HCT116 (cell line): ENCODE measurements around the gene FKBP1C. TPM values are rescaled to one million over a fixed set of nuclear protein-coding genes. Genes with fewer than 3 reads are reported as not detected.
"Not testable (repeated sequence)": the region's sequence is repeated elsewhere in the genome, so short reads cannot be mapped to it uniquely, and the experiment has no call there.

Experiments
- ATAC-seq: fragments of 200-7000 bp; cut with Tn5 transposase; 2 replicates; pipeline ENCODE4 v1.9.1; 2020; ENCODE audit warnings: mild to moderate bottlenecking, moderate library complexity
- BruUV-seq: library from RNA; stranded (reverse); fragments of 400-500 nt; replicated peaks from 2 replicates; lab custom pipeline; 2021; lab: Mats Ljungman, UMichigan
- CTCF ChIA-PET: fragments of 300-600 bp; sonication (Branson Sonifier 250); formaldehyde crosslinking; loops from one replicate; lab custom pipeline; 2021; ENCODE audit warnings: antibody characterized with exemption; lab: Charles Lee
- POLR2A ChIA-PET: fragments of 300-600, 350-600 bp; sonication (Branson Sonifier 250); formaldehyde crosslinking; loops from one replicate; lab custom pipeline; 2021; ENCODE audit warnings: antibody characterized with exemption; lab: Charles Lee
- RAD21 ChIA-PET, 2 experiments: fragments of 300-600 bp; sonication (Branson Sonifier 250); formaldehyde crosslinking; loops; one replicate each; lab custom pipeline; 2023; ENCODE audit warnings: low total read pairs in 2 of 2; ENCODE audit not compliant: uncharacterized antibody in 2 of 2, unreplicated experiment in 2 of 2, low non-redundant PET in 1 of 2; lab: Charles Lee
- DNase-seq: peaks from one replicate; pipeline ENCODE4 v3.0.0-alpha.2; 2010; ENCODE audit warnings: low read depth, low spot score
- H2AFZ ChIP-seq: fragments of 200-600 bp; shearing (Covaris generic), sonication (generic); 2 replicates; pipeline ENCODE4 v1.6.1; 2017; ENCODE audit warnings: low read depth, mixed run types, mixed read lengths, antibody characterized with exemption, low read length; ENCODE audit not compliant: poor library complexity, severe bottlenecking
- H3K27ac ChIP-seq: 2 replicates; pipeline ENCODE4 v1.5.1; 2012; ENCODE audit warnings: low read depth, low read length
- H3K27me3 ChIP-seq: fragments of 200-600 bp; sonication (generic); 2 replicates; pipeline ENCODE4 v1.6.1; 2016; ENCODE audit warnings: mixed run types, low read length, mixed read lengths; ENCODE audit not compliant: insufficient read depth
- H3K36me3 ChIP-seq, 2 experiments: fragments of 200-500 bp in 1 of 2; fragments of 200-600 bp in 1 of 2; sonication (Bioruptor generic) in 1 of 2; sonication (generic) in 1 of 2; 2 replicates each; pipeline versions ENCODE4 v1.5.1 to v1.6.1; 2014 to 2016; ENCODE audit warnings: low read length in 2 of 2, inconsistent platforms in 1 of 2, mixed read lengths in 1 of 2, mixed run types in 1 of 2; ENCODE audit not compliant: insufficient read depth in 2 of 2, control insufficient read depth in 1 of 2
- H3K4me1 ChIP-seq, 2 experiments: fragments of 200-600 bp in 1 of 2; sonication (generic) in 1 of 2; 2 replicates each; pipeline versions ENCODE4 v1.5.1 to v1.6.1; 2012 to 2017; ENCODE audit warnings: low read length in 2 of 2, inconsistent platforms in 1 of 2, mild to moderate bottlenecking in 1 of 2, mixed read lengths in 1 of 2, mixed run types in 1 of 2, moderate library complexity in 1 of 2; ENCODE audit not compliant: insufficient read depth in 2 of 2, control insufficient read depth in 1 of 2
- H3K4me2 ChIP-seq: fragments of 200-600 bp; sonication (generic); 2 replicates; pipeline ENCODE4 v1.6.1; 2017; ENCODE audit warnings: mixed run types, low read length, mixed read lengths
- H3K4me3 ChIP-seq, 2 experiments: fragments of 200-600 bp in 1 of 2; sonication (generic) in 1 of 2; replicated peaks in 1 of 2; 2 replicates each; pipeline ENCODE4 v1.5.1; 2011 to 2016; ENCODE audit warnings: low read length in 2 of 2, control low read depth in 1 of 2, low read depth in 1 of 2, mild to moderate bottlenecking in 1 of 2, mixed read lengths in 1 of 2, mixed run types in 1 of 2
- H3K79me2 ChIP-seq: fragments of 200-600 bp; sonication (generic); 2 replicates; pipeline ENCODE4 v1.6.1; 2017; ENCODE audit warnings: mild to moderate bottlenecking, mixed run types, low read length, moderate library complexity, mixed read lengths; ENCODE audit not compliant: insufficient read depth
- H3K9ac ChIP-seq: fragments of 200-600 bp; sonication (generic); 2 replicates; pipeline ENCODE4 v1.6.1; 2016; ENCODE audit warnings: low read length, mixed read lengths
- H3K9me2 ChIP-seq: fragments of 200-600 bp; sonication (generic), shearing (Covaris generic); 2 replicates; pipeline ENCODE4 v1.6.1; 2017; ENCODE audit warnings: mixed run types, mild to moderate bottlenecking, moderate library complexity; ENCODE audit not compliant: insufficient read depth
- H3K9me3 ChIP-seq, 2 experiments: fragments of 200-500 bp in 1 of 2; fragments of 200-600 bp in 1 of 2; sonication (Bioruptor generic) in 1 of 2; sonication (generic) in 1 of 2; 2 replicates each; pipeline ENCODE4 v1.6.1; 2014 to 2017; ENCODE audit warnings: low read length in 2 of 2, mixed read lengths in 2 of 2, inconsistent platforms in 1 of 2, low read depth in 1 of 2, mild to moderate bottlenecking in 1 of 2, mixed run types in 1 of 2, moderate library complexity in 1 of 2; ENCODE audit not compliant: control insufficient read depth in 1 of 2, insufficient read depth in 1 of 2
- H4K20me1 ChIP-seq: fragments of 200-600 bp; sonication (generic), shearing (Covaris generic); 2 replicates; pipeline ENCODE4 v1.6.1; 2017; ENCODE audit warnings: mixed run types, mild to moderate bottlenecking, moderate library complexity; ENCODE audit not compliant: insufficient read depth
- CBX3 ChIP-seq: IDR thresholded peaks from 2 replicates; pipeline ENCODE4 v1.6.1; 2012; ENCODE audit warnings: low read depth
- CEBPB ChIP-seq: IDR thresholded peaks from 2 replicates; pipeline ENCODE4 v1.6.1; 2012; ENCODE audit warnings: low read depth
- EGR1 ChIP-seq: IDR thresholded peaks from 2 replicates; pipeline ENCODE4 v1.6.1; 2012; ENCODE audit warnings: low read depth
- ELF1 ChIP-seq: IDR thresholded peaks from 2 replicates; pipeline ENCODE4 v1.6.1; 2012; ENCODE audit warnings: low read depth, borderline replicate concordance
- EZH2 ChIP-seq: fragments of 200-600 bp; sonication (generic); IDR thresholded peaks from 2 replicates; pipeline ENCODE4 v1.6.1; 2017; ENCODE audit warnings: antibody characterized with exemption, mixed run types
- EZH2phosphoT487 ChIP-seq: fragments of 200-600 bp; IDR thresholded peaks from 2 replicates; pipeline ENCODE4 v1.6.1; 2018; ENCODE audit warnings: antibody characterized with exemption, borderline replicate concordance
- FOSL1 ChIP-seq: IDR thresholded peaks from 2 replicates; pipeline ENCODE4 v1.6.1; 2012; ENCODE audit warnings: low read depth
- POLR2AphosphoS5 ChIP-seq: IDR thresholded peaks from 2 replicates; pipeline ENCODE4 v1.6.1; 2011; ENCODE audit warnings: mild to moderate bottlenecking, low read depth, low read length, moderate library complexity
- RAD21 ChIP-seq: IDR thresholded peaks from 2 replicates; pipeline ENCODE4 v1.6.1; 2012; ENCODE audit warnings: low read depth, mild to moderate bottlenecking
- SIN3A ChIP-seq: IDR thresholded peaks from 2 replicates; pipeline ENCODE4 v1.6.1; 2012; ENCODE audit warnings: low read depth
- SP1 ChIP-seq: IDR thresholded peaks from 2 replicates; pipeline ENCODE4 v1.6.1; 2012; ENCODE audit warnings: low read depth
- SRF ChIP-seq: IDR thresholded peaks from 2 replicates; pipeline ENCODE4 v1.6.1; 2012; ENCODE audit warnings: low read depth
- YY1 ChIP-seq: IDR thresholded peaks from 2 replicates; pipeline ENCODE4 v1.6.1; 2011; ENCODE audit warnings: low read length, low read depth, moderate library complexity, mild to moderate bottlenecking; ENCODE audit not compliant: insufficient replicate concordance; ENCODE audit errors: extremely low read depth
- ZFX ChIP-seq: fragments of 450-650 bp; IDR thresholded peaks from 2 replicates; pipeline ENCODE4 v1.6.1; 2017
- ZNF274 ChIP-seq: fragments of 200-500 bp; sonication (Bioruptor generic); IDR thresholded peaks from 2 replicates; pipeline ENCODE4 v1.6.1; 2014; ENCODE audit warnings: mild to moderate bottlenecking, low read depth, low read length, inconsistent platforms
- intact Hi-C: fragments of 100-400 bp; cut with micrococcal nuclease; formaldehyde crosslinking; loops from 2 replicates; pipeline ENCODE4 v1.10.0; 2022
- total RNA-seq: library from RNA; stranded (reverse); gene quantifications from one replicate; pipeline ENCODE4 v1.2.1, GENCODE V29; 2021; ENCODE audit not compliant: unreplicated experiment
- TF ChIP-seq, protein P1 (sequence below): IDR thresholded peaks from 2 replicates; pipeline ENCODE4 v1.6.1; 2012; ENCODE audit warnings: low read depth
- TF ChIP-seq, protein P2 (sequence below): IDR thresholded peaks from 2 replicates; pipeline ENCODE4 v1.6.1; 2012
- TF ChIP-seq, protein P3 (sequence below), 3 experiments: fragments of 200-600 bp in 1 of 3; sonication (generic) in 1 of 3; IDR thresholded peaks in 2 of 3; conservative IDR thresholded peaks in 1 of 3; 2 replicates each; pipeline ENCODE4 v1.5.1; 2012 to 2017; ENCODE audit warnings: low read depth in 2 of 3, low read length in 2 of 3, antibody characterized with exemption in 1 of 3, borderline replicate concordance in 1 of 3, control low read depth in 1 of 3, mild to moderate bottlenecking in 1 of 3, mixed read lengths in 1 of 3, mixed run types in 1 of 3, moderate library complexity in 1 of 3; ENCODE audit not compliant: insufficient read depth in 1 of 3

FKBP1C gene
- total RNA-seq, 1 experiment from 2014 or later: 1.6 TPM

DNA sequence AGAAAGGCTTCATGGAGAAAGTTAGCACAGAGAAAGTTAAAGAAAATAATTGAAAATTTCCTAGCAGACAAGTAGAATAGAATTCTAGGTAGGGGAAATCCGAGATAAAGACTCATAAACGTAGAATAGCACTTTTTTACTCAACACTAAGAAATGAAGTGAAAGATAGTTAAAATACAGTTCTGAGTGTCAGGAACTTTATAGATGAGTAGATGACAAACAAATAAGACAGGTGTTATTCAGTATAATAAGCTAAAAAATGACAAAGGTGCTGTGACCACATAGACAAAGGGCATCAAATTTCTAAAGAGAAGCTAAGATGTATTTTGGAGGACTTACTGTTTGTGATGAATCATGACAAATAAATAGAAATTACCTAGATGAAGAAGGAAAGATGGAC lies 12.9 kb downstream of the FKBP1C start:
- TF ChIP-seq EGR1: no peak
- TF ChIP-seq, protein P1, sequence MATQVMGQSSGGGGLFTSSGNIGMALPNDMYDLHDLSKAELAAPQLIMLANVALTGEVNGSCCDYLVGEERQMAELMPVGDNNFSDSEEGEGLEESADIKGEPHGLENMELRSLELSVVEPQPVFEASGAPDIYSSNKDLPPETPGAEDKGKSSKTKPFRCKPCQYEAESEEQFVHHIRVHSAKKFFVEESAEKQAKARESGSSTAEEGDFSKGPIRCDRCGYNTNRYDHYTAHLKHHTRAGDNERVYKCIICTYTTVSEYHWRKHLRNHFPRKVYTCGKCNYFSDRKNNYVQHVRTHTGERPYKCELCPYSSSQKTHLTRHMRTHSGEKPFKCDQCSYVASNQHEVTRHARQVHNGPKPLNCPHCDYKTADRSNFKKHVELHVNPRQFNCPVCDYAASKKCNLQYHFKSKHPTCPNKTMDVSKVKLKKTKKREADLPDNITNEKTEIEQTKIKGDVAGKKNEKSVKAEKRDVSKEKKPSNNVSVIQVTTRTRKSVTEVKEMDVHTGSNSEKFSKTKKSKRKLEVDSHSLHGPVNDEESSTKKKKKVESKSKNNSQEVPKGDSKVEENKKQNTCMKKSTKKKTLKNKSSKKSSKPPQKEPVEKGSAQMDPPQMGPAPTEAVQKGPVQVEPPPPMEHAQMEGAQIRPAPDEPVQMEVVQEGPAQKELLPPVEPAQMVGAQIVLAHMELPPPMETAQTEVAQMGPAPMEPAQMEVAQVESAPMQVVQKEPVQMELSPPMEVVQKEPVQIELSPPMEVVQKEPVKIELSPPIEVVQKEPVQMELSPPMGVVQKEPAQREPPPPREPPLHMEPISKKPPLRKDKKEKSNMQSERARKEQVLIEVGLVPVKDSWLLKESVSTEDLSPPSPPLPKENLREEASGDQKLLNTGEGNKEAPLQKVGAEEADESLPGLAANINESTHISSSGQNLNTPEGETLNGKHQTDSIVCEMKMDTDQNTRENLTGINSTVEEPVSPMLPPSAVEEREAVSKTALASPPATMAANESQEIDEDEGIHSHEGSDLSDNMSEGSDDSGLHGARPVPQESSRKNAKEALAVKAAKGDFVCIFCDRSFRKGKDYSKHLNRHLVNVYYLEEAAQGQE: no peak
- TF ChIP-seq, protein P2, sequence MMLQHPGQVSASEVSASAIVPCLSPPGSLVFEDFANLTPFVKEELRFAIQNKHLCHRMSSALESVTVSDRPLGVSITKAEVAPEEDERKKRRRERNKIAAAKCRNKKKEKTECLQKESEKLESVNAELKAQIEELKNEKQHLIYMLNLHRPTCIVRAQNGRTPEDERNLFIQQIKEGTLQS: no peak
- TF ChIP-seq FOSL1: no peak
- no peak for TF ChIP-seq ELF1
- no peak for TF ChIP-seq CBX3
- TF ChIP-seq SP1: no peak
- no peak for TF ChIP-seq RAD21
- TF ChIP-seq CEBPB: no peak
- no peak for TF ChIP-seq EZH2phosphoT487
- TF ChIP-seq SIN3A: no peak
- TF ChIP-seq EZH2: no peak
- TF ChIP-seq SRF: no peak
- TF ChIP-seq YY1: no peak
- no peak for TF ChIP-seq ZFX
- no peak for TF ChIP-seq ZNF274
- TF ChIP-seq, protein P3, sequence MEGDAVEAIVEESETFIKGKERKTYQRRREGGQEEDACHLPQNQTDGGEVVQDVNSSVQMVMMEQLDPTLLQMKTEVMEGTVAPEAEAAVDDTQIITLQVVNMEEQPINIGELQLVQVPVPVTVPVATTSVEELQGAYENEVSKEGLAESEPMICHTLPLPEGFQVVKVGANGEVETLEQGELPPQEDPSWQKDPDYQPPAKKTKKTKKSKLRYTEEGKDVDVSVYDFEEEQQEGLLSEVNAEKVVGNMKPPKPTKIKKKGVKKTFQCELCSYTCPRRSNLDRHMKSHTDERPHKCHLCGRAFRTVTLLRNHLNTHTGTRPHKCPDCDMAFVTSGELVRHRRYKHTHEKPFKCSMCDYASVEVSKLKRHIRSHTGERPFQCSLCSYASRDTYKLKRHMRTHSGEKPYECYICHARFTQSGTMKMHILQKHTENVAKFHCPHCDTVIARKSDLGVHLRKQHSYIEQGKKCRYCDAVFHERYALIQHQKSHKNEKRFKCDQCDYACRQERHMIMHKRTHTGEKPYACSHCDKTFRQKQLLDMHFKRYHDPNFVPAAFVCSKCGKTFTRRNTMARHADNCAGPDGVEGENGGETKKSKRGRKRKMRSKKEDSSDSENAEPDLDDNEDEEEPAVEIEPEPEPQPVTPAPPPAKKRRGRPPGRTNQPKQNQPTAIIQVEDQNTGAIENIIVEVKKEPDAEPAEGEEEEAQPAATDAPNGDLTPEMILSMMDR (IDR thresholded peaks at IDR 0.05 in 2 of 3, conservative IDR thresholded peaks at IDR 0.05 in 1 of 3; ENCODE audit: borderline replicate concordance in 1 of 3, insufficient read depth in 1 of 3, low read depth in 2 of 3, low read length in 2 of 3): no peak
- TF ChIP-seq POLR2AphosphoS5: no peak
- no peak overlapping the region for H3K9ac ChIP-seq
- H3K4me2 ChIP-seq: no peak overlapping the region
- no peaks in the 10 kb centered on the region for H3K79me2 ChIP-seq
- ChIA-PET RAD21 (no interaction called here), CTCF (no interaction called here), POLR2A (no interaction called here)
- ATAC-seq (no peak), DNase-seq (no peak)
- BruUV-seq: no TSS peak
- H3K9me2 ChIP-seq: no peaks in the 10 kb centered on the region
- H3K9me3 ChIP-seq: no peaks in the 10 kb centered on the region
- H3K4me1 ChIP-seq: no peaks in the 10 kb centered on the region
- H2AFZ ChIP-seq: no peak overlapping the region
- H3K36me3 ChIP-seq: no peaks in the 10 kb centered on the region
- H3K27ac ChIP-seq: no peak overlapping the region
- H3K4me3 ChIP-seq: no peak overlapping the region
- H3K27me3 ChIP-seq: no peaks in the 10 kb centered on the region
- no peaks in the 10 kb centered on the region for H4K20me1 ChIP-seq
- intact Hi-C loops: no loop called here

DNA sequence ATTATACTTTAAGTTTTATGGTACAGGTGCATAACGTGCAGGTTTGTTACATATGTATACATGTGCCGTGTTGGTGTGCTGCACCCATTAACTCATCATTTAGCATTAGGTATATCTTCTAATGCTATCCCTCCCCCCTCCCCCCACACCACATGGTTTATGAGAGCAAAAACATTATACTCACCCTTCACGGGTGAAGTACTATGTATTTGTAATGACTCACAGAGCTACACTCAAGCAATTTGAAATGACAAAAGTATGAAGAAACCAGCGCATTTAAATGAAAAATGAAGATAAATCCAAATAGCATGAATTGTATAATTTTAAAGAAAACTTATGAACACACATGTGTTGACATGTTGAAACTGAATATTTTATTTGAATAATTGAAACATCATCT lies 14.7 kb downstream of the FKBP1C start:
- RAD21 ChIA-PET, POLR2A ChIA-PET, H3K27ac ChIP-seq, intact Hi-C loops, H3K9me3 ChIP-seq, H3K9ac ChIP-seq, H3K4me3 ChIP-seq, H3K4me2 ChIP-seq, H3K36me3 ChIP-seq, ATAC-seq, H3K4me1 ChIP-seq, CTCF ChIA-PET, H4K20me1 ChIP-seq, DNase-seq, H2AFZ ChIP-seq, H3K79me2 ChIP-seq, H3K27me3 ChIP-seq, BruUV-seq, H3K9me2 ChIP-seq: not testable (repeated sequence)
